ENCODE data around the gene FAM98B.

The FAM98B gene

DNA sequence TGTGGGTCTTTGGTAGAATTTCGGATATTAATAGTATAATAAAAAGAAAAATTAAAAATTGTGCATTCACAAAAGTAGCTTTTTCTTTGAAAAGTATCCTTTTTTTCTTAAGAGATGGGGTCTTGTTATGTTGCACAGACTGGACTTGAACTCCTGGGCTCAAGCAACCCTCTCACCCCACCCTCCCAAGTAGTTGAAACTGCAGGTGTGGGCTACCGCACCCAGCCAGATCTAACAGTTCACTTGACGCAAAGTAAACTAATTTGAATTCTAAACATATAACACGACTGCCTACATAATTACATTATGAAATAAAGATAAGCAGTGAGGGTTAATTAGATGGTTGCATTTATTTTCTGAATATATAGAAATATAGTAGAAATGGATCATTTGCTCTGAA lies 10.7 kb downstream of the FAM98B start:
- Histone ChIP-seq H3K27ac (no peak overlapping the region), H3K27me3 (replicated peaks) (no peaks in the 10 kb centered on the region), H3K36me3 (replicated peaks) (no peaks in the 10 kb centered on the region), H3K4me3 (ENCODE audit: low read depth, low read length) (no peak overlapping the region)
- DNase-seq = no peak
- in situ Hi-C loops (cut with HindIII; ENCODE audit: low pct_ligation_motif_present, low sequenced_read_pairs) = no loop called here
- TF ChIP-seq, protein P1, sequence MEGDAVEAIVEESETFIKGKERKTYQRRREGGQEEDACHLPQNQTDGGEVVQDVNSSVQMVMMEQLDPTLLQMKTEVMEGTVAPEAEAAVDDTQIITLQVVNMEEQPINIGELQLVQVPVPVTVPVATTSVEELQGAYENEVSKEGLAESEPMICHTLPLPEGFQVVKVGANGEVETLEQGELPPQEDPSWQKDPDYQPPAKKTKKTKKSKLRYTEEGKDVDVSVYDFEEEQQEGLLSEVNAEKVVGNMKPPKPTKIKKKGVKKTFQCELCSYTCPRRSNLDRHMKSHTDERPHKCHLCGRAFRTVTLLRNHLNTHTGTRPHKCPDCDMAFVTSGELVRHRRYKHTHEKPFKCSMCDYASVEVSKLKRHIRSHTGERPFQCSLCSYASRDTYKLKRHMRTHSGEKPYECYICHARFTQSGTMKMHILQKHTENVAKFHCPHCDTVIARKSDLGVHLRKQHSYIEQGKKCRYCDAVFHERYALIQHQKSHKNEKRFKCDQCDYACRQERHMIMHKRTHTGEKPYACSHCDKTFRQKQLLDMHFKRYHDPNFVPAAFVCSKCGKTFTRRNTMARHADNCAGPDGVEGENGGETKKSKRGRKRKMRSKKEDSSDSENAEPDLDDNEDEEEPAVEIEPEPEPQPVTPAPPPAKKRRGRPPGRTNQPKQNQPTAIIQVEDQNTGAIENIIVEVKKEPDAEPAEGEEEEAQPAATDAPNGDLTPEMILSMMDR (IDR thresholded peaks at IDR 0.05; ENCODE audit: low read depth, low read length, missing control alignments) = no peak

DNA sequence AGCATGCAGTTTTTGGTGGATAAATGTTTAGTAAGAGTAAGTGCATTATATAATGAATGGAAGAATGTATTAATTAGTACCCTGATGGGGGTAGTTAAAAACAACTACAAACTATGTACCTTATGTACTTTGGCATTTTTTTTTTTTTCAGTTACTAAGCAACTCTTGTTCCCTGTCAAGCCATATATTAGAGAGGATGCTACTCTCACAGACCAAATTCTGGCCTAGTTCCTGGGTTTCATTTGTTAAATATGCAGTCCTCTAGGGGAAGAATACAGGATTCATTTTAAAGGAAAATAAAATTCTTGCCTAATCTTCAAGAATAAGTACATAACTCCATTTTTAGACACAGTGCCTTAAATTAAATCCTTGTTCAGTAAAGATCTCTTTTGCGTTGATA lies 16.9 kb downstream of the FAM98B start:
- no peak for DNase-seq
- Histone ChIP-seq H3K36me3 (replicated peaks) (peaks cover 8% of the 10 kb centered on the region), H3K27ac (no peak overlapping the region), H3K27me3 (replicated peaks) (no peaks in the 10 kb centered on the region), H3K4me3 (ENCODE audit: low read depth, low read length) (no peak overlapping the region)
- TF ChIP-seq, protein P1 (IDR thresholded peaks at IDR 0.05; ENCODE audit: low read depth, low read length, missing control alignments) = no peak
- in situ Hi-C loops (cut with HindIII; ENCODE audit: low pct_ligation_motif_present, low sequenced_read_pairs) = no loop called here

DNA sequence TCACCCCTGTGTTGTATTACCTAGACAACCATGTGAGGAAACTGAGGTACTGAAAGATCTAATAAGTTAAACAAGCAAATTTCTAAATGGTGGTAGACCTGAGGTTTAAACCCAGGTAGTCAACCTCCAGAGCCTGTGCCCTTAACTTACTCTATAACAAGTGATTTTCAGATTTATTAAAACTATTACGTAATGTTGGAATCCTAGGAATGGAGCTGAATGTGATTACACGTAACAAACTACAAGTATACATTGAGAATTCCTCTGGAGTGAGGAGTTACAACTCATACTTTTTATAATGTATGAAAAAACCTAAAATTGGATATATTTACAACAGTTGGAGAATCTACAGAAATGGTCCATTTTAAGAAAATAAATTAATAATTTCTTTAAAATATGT lies 18.0 kb downstream of the FAM98B start:
- TF ChIP-seq, protein P1 (IDR thresholded peaks at IDR 0.05; ENCODE audit: low read depth, low read length, missing control alignments) = no peak
- in situ Hi-C loops (cut with HindIII; ENCODE audit: low pct_ligation_motif_present, low sequenced_read_pairs) = no loop called here
- DNase-seq = no peak
- Histone ChIP-seq H3K27ac (no peak overlapping the region), H3K4me3 (ENCODE audit: low read depth, low read length) (no peak overlapping the region), H3K36me3 (replicated peaks) (peaks cover 8% of the 10 kb centered on the region), H3K27me3 (replicated peaks) (no peaks in the 10 kb centered on the region)

DNA sequence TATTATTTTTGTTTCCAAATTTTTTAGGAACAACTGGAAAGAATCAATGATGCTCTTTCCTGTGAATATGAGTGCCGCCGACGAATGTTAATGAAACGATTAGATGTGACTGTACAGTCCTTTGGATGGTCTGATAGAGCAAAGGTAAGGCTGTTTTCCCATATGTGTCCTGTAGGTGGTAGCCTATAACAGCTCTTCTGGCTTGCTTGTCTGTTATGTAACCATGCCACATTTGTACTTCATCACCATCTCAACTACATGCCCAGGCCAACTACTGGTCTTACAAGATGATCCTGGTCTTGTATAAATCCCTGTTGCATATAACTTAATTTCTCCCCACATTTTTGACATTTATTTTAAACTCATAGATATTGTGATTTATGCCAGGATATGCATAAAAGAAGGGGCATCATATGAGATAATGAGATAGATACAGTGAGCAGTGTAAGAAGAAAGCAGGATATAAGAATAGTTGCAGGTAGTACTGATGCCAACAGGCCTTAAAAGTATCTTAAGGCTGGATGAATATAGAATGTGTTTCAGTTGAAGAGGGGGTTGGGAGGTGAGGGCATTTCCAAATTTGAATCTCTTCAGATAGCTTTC lies 20.3 kb downstream of the FAM98B start:
- Histone ChIP-seq H3K27ac (no peak overlapping the region), H3K36me3 (replicated peaks) (peaks cover 8% of the 10 kb centered on the region)

DNA sequence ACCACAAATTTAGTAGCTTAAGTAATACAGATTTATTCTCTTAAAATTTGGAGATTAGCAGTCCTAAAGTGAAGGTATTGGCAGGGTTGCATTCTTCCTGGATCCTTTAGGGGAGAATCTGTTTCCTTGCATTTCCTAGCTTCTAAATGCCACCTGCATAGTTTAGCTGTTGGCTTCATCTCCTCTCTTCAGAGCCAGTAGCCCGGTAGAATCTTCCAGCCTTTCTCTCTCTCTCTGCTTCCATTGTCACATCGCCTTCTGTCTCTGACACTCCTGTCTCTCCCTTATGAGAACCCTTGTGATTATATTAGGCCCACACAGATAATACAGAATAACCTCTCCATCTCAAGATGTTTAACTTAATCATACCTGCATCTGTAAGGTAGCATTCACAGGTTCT lies 21.4 kb downstream of the FAM98B start:
- no peak for DNase-seq
- H3K27ac ChIP-seq = no peak overlapping the region
- TF ChIP-seq, protein P1 (IDR thresholded peaks at IDR 0.05; ENCODE audit: low read depth, low read length, missing control alignments) = no peak
- H3K4me3 ChIP-seq (ENCODE audit: low read depth, low read length) = no peak overlapping the region
- in situ Hi-C loops (cut with HindIII; ENCODE audit: low pct_ligation_motif_present, low sequenced_read_pairs) = no loop called here
- H3K36me3 ChIP-seq (replicated peaks) = peaks cover 8% of the 10 kb centered on the region
- no peaks in the 10 kb centered on the region for H3K27me3 ChIP-seq (replicated peaks)

More for the DNA sequence above, 20.3 kb downstream of the FAM98B start:
- peak; percentile 59 for DNase-seq
- in situ Hi-C loops (cut with HindIII; ENCODE audit: low pct_ligation_motif_present, low sequenced_read_pairs) = no loop called here
- TF ChIP-seq, protein P1 (IDR thresholded peaks at IDR 0.05; ENCODE audit: low read depth, low read length, missing control alignments) = peak; percentile 76
- no peak overlapping the region for H3K4me3 ChIP-seq (ENCODE audit: low read depth, low read length)
- no peaks in the 10 kb centered on the region for H3K27me3 ChIP-seq (replicated peaks)

DNA sequence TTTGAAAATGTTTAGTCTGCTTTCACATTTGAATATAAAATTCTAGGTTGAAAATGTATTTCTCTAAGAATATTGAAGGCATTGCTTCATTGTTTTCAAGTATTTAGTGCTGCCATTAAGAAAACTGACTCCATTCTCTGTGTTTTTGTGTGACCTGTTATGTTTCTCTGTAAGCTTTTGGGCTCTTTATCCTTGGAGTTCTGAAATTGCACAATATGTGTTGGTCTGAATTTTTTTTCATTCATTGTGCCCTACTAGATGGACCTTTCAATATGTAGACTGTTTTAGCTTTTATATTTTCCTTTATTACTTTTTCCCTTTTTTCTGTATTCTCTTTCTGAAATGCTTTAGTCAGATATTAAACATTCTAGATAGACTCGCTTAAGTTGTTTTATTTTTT lies 22.2 kb downstream of the FAM98B start:
- in situ Hi-C loops (cut with HindIII; ENCODE audit: low pct_ligation_motif_present, low sequenced_read_pairs) = no loop called here
- peaks cover 8% of the 10 kb centered on the region for H3K36me3 ChIP-seq (replicated peaks)
- no peaks in the 10 kb centered on the region for H3K27me3 ChIP-seq (replicated peaks)
- TF ChIP-seq, protein P1 (IDR thresholded peaks at IDR 0.05; ENCODE audit: low read depth, low read length, missing control alignments) = no peak
- no peak for DNase-seq
- H3K4me3 ChIP-seq (ENCODE audit: low read depth, low read length) = no peak overlapping the region
- no peak overlapping the region for H3K27ac ChIP-seq
